Measurements from ENCODE around the gene NBAS.

NBAS gene

DNA sequence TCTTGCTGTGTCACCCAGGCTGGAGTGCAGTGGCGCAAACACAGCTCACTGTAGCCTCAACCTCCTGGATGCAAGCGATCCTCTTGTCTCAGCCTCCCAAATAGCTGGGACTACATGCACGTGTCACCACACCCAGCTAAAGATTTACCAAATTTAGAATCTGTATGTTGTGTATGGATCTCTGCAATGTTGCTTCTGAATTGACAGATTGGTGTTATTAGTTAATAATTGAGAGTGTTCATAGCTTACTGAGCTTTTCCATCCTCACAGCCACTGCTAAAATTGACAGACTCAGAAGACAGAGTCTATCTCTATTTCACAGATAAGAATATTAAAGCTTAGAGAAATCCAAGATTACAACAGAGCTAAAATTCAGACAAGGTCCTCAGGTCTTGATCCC is 4.3 kb upstream of the NBAS start:
- ChIA-PET CTCF (interaction anchor here (0.6 kb wide), 1 partner anchor 94 kb away, joined by 3 read pairs; no protein-coding TSS in a partner anchor), POLR2A (no interaction called here)
- no peak overlapping the region for H3K27ac ChIP-seq (ENCODE audit: extremely low read depth, low read depth, low read length)
- no peaks in the 10 kb centered on the region for H3K9me3 ChIP-seq (ENCODE audit: control insufficient read depth, insufficient read depth, low read depth, low read length)
- no peak overlapping the region for H3K4me3 ChIP-seq (ENCODE audit: low read depth, low read length)
- no peak for TF ChIP-seq ZNF354C (tag by site-specific recombination; IDR thresholded peaks at IDR 0.05; ENCODE audit: borderline replicate concordance, low read depth)
- TF ChIP-seq ZNF660 (tag by site-specific recombination; IDR thresholded peaks at IDR 0.05) = no peak
- no peak for TF ChIP-seq MEIS1 (CRISPR knock-in tag; IDR thresholded peaks at IDR 0.05; ENCODE audit: borderline replicate concordance)
- H3K36me3 ChIP-seq (ENCODE audit: control insufficient read depth in 2 of 2, insufficient read depth in 1 of 2, low read length in 2 of 2) = no peaks in the 10 kb centered on the region
- H3K4me1 ChIP-seq (ENCODE audit: control insufficient read depth, insufficient read depth, low read length) = no peaks in the 10 kb centered on the region

DNA sequence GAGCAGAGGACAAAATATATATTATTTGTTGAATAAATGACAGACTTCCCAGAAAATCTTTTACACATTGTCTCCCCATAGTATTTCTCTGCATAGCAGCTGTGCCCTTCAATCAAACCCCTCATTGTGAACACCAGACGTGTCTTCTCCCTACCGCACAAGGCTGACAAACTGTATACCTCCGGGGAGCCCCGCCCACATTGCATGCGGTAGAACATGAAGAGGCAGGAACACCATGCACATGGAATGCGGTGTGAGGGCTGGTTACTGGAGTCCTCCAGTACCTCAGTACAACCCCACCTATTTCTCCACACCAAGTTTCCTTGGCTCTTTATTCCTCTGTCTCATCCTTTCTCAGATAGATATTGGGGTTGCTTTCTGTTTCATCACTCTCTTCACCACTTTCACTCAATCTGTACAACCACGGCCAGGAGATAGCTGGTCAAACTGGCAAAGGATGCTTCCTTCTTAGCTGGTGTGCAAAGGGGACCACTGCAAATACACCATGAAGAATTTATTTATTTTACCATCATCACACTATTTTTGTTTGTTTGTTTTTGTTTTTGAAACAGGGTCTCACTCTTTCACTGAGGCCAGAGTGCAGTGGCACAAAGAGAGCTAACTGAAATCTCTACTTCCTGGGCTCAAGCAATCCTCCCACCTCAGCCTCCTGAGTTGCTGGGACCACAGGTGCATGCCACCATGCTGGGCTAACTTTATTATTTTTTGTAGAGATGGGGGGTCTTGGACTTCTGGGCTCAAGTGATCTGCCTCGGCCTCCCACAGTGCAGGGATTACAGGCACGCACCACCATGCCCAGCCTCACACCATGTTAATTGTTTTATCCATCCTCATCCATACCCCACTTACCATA is 2.3 kb upstream of the NBAS start:
- Histone ChIP-seq H3K4me3 (ENCODE audit: low read depth, low read length) (no peak overlapping the region), H3K4me1 (ENCODE audit: control insufficient read depth, insufficient read depth, low read length) (no peaks in the 10 kb centered on the region), H3K27ac (ENCODE audit: extremely low read depth, low read depth, low read length) (no peak overlapping the region), H3K36me3 (ENCODE audit: control insufficient read depth in 2 of 2, insufficient read depth in 1 of 2, low read length in 2 of 2) (no peaks in the 10 kb centered on the region), H3K9me3 (ENCODE audit: control insufficient read depth, insufficient read depth, low read depth, low read length) (no peaks in the 10 kb centered on the region)
- ChIA-PET CTCF (interaction anchor here (3.2 kb wide), 1 partner anchor 13 kb away, joined by 18 read pairs; no protein-coding TSS in a partner anchor), POLR2A (no interaction called here)
- TF ChIP-seq PRDM1 (tag by site-specific recombination; IDR thresholded peaks at IDR 0.05) (peak; percentile 45; the same call in 1 of the 2 replicates), ZFP37 (tag by site-specific recombination; IDR thresholded peaks at IDR 0.05) (no peak), ZNF394 (tag by site-specific recombination; IDR thresholded peaks at IDR 0.05; ENCODE audit: borderline replicate concordance) (no peak), ZBTB17 (tag by site-specific recombination; IDR thresholded peaks at IDR 0.05) (no peak), ZNF221 (tag by site-specific recombination; IDR thresholded peaks at IDR 0.05; ENCODE audit: borderline replicate concordance) (no peak)

DNA sequence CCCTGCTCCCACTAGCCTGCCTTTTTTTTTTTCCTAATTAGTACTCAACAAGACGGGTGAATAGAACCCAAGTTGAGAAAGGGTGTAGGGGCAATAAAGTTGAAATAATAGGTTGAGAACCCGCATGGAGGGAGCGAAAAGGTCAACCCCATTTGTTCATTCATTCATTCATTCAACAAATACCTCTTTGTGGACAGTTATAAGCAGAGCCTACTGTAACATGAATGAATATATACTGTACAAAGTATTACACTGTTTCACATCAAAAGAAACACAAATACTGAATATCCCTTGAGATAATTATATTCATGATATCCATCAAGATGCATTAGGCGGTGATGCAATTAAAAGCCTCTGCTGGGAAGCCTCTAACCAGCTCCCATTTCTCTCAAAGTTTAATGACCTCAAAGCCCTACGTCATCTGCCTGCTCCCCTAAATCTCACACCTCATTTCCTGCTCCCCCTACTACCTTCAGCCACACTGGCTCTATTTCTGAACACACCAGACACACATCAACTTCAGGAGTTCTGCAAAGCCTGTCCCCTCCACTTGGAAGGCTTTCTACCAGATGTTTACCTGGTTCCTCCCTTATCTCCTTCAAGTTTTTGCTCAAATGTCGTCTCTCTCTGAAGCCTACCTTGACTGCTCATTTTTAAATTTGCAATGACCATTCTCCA is 1.4 kb upstream of the NBAS start:
- TF ChIP-seq EGR2 (tag by site-specific recombination; IDR thresholded peaks at IDR 0.05; ENCODE audit: low read depth) = no peak
- TF ChIP-seq, protein P1, sequence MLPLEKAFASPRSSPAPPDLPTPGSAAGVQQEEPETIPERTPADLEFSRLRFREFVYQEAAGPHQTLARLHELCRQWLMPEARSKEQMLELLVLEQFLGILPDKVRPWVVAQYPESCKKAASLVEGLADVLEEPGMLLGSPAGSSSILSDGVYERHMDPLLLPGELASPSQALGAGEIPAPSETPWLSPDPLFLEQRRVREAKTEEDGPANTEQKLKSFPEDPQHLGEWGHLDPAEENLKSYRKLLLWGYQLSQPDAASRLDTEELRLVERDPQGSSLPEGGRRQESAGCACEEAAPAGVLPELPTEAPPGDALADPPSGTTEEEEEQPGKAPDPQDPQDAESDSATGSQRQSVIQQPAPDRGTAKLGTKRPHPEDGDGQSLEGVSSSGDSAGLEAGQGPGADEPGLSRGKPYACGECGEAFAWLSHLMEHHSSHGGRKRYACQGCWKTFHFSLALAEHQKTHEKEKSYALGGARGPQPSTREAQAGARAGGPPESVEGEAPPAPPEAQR (tag by site-specific recombination; IDR thresholded peaks at IDR 0.05) = no peak
- TF ChIP-seq ZNF777 (tag by site-specific recombination; IDR thresholded peaks at IDR 0.05; ENCODE audit: borderline replicate concordance) = no peak
- Histone ChIP-seq H3K9me3 (ENCODE audit: control insufficient read depth, insufficient read depth, low read depth, low read length) (no peaks in the 10 kb centered on the region), H3K27ac (ENCODE audit: extremely low read depth, low read depth, low read length) (no peak overlapping the region), H3K4me3 (ENCODE audit: low read depth, low read length) (no peak overlapping the region), H3K36me3 (ENCODE audit: control insufficient read depth in 2 of 2, insufficient read depth in 1 of 2, low read length in 2 of 2) (no peaks in the 10 kb centered on the region), H3K4me1 (ENCODE audit: control insufficient read depth, insufficient read depth, low read length) (no peaks in the 10 kb centered on the region)
- POLR2A ChIA-PET = no interaction called here
- CTCF ChIA-PET = interaction anchor here (0.6 to 3.2 kb wide), 2 partner anchors 14 to 567 kb away, joined by 3 to 18 read pairs; no protein-coding TSS in a partner anchor

DNA sequence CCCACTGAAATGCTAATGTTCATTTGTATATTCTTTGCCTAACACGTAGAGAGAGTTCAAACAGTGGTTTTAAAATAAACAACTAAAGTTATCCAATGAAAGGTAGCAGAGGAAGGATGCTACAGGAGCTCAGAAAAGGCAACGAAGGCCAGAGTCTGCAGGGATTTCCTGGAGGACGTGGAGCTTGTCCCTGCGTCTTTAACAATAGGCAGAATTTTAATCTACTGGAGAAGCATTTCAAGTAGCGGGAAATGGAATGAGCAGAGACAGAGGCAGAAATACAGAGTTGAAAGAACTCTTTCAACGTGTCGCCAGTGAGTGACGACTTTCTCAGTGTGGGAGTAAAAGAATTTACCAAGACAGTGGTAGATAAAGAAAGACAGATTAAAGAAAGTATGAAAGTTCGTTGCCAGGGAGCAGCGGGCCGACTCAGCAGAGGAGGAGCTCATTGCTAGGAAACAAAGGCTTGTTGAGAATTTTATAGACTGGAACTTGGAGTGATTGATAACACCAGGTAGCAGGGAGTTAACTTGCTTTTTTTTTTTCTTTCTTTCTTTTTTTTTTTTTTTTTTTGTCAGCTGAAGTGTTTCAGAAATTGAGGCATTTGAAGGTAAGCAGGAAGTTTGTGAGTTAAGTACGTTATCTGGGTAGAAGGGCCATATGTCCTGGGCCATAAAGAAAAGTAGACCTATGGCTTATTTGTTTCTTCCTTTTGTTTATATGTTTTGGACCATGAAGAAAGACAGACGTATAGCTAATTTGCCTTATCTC is 625 bp upstream of the NBAS start:
- peak overlapping the region; percentile 99 for H3K4me3 ChIP-seq (ENCODE audit: low read depth, low read length)
- H3K27ac ChIP-seq (ENCODE audit: extremely low read depth, low read depth, low read length) = peak overlapping the region; percentile 58
- no peaks in the 10 kb centered on the region for H3K36me3 ChIP-seq (ENCODE audit: control insufficient read depth in 2 of 2, insufficient read depth in 1 of 2, low read length in 2 of 2)
- H3K4me1 ChIP-seq (ENCODE audit: control insufficient read depth, insufficient read depth, low read length) = no peaks in the 10 kb centered on the region
- no peaks in the 10 kb centered on the region for H3K9me3 ChIP-seq (ENCODE audit: control insufficient read depth, insufficient read depth, low read depth, low read length)
- ChIA-PET CTCF (interaction anchor here (0.5 to 3.2 kb wide), 3 partner anchors 9 to 15 kb away, joined by 4 to 18 read pairs (median 4); no protein-coding TSS in a partner anchor), POLR2A (interaction anchor here (0.7 to 1.0 kb wide), 2 partner anchors 11 to 478 kb away, joined by 5 to 6 read pairs; no protein-coding TSS in a partner anchor)
- no peak for TF ChIP-seq YY1 (tag by site-specific recombination; IDR thresholded peaks at IDR 0.05)
- TF ChIP-seq ZBTB17 (tag by site-specific recombination; IDR thresholded peaks at IDR 0.05) = peak; percentile 82
- TF ChIP-seq, protein P2, sequence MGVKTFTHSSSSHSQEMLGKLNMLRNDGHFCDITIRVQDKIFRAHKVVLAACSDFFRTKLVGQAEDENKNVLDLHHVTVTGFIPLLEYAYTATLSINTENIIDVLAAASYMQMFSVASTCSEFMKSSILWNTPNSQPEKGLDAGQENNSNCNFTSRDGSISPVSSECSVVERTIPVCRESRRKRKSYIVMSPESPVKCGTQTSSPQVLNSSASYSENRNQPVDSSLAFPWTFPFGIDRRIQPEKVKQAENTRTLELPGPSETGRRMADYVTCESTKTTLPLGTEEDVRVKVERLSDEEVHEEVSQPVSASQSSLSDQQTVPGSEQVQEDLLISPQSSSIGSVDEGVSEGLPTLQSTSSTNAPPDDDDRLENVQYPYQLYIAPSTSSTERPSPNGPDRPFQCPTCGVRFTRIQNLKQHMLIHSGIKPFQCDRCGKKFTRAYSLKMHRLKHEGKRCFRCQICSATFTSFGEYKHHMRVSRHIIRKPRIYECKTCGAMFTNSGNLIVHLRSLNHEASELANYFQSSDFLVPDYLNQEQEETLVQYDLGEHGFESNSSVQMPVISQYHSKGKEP (tag by site-specific recombination; IDR thresholded peaks at IDR 0.05) = no peak
- TF ChIP-seq WT1 (tag by site-specific recombination; IDR thresholded peaks at IDR 0.05) = peak; percentile 50; the same call in 1 of the 2 replicates
- TF ChIP-seq MYNN (tag by site-specific recombination; IDR thresholded peaks at IDR 0.05; ENCODE audit: borderline replicate concordance) = no peak
- no peak for TF ChIP-seq ZSCAN30 (tag by site-specific recombination; IDR thresholded peaks at IDR 0.05)
- TF ChIP-seq ZNF248 (tag by site-specific recombination; IDR thresholded peaks at IDR 0.05) = no peak
- TF ChIP-seq ZNF169 (tag by site-specific recombination; IDR thresholded peaks at IDR 0.05) = no peak
- TF ChIP-seq ZNF404 (tag by site-specific recombination; IDR thresholded peaks at IDR 0.05) = no peak
- TF ChIP-seq ZNF561 (tag by site-specific recombination; IDR thresholded peaks at IDR 0.05; ENCODE audit: borderline replicate concordance) = 0 out of 2 replicates have a peak, but pooled peaks have one; percentile 8
- no peak for TF ChIP-seq ZNF184 (tag by site-specific recombination; IDR thresholded peaks at IDR 0.05)
